ENCODE measurements around the gene MCF2L2.

- TF ChIP-seq CTCF (IDR thresholded peaks at IDR 0.05) (no peak), POLR2A (IDR thresholded peaks at IDR 0.05) (no peak), EP300 (IDR thresholded peaks at IDR 0.05) (no peak)
Observed at GRCh38 chr3:183327343-183327742, 101.1 kb downstream of the MCF2L2 start.
